Measurements from ENCODE around the gene CASQ1. TPM values are rescaled to one million over a fixed set of nuclear protein-coding genes. Genes with fewer than 3 reads are reported as not detected.

Gene CASQ1
- total RNA-seq, 1 experiment from 2014 or later: not detected

DNA sequence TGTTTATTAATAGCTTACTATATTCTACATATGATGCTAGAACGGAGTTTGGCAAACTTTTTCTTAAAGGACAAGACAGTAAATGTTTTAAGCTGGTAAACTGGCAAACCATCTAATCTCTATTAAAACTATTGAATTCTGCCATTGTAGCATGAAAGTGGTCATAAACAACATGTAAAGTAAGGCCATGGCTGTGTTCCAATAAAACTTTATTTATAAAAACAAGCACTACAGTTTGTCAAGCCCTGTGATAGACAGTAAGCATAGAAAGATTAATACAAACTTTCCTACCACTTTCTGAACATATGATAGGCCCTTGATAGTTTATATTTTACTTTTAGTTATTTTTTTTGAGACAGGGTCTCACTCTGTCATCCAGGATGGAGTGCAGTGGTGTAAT lies 37.2 kb downstream of the CASQ1 start:
- no peak for DNase-seq
- H3K36me3 ChIP-seq: peaks cover 92% of the 10 kb centered on the region

GRCh38 chr1:160228431-160228830 lies 38.1 kb downstream of the CASQ1 start:
- H3K27me3 ChIP-seq: no peaks in the 10 kb centered on the region
- H3K9me3 ChIP-seq: no peaks in the 10 kb centered on the region
- H3K4me3 ChIP-seq: no peak overlapping the region
- H3K36me3 ChIP-seq: peaks cover 90% of the 10 kb centered on the region
- no peak for DNase-seq

More for the DNA sequence above, 37.2 kb downstream of the CASQ1 start:
- H3K4me3 ChIP-seq: no peak overlapping the region
- no peaks in the 10 kb centered on the region for H3K27me3 ChIP-seq
- H3K9me3 ChIP-seq: no peaks in the 10 kb centered on the region

DNA sequence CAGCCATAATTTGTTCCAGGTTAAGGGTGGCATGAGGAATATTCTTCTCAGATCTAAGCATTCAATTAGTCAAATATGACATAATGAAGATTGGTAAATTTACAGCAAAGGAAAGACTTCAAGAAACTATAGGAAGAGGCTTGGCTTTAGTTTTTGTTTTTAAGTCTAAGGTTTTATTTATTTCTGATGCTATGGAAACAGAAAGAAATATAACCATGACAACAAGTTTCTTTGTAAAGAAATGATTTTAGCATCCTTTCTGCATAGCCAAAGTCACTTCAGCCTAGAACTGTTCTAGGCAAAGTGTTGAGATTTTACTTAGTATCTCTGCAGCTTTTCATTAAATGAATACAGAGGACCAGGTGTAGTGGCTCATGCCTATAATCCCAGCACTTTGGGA lies 42.5 kb downstream of the CASQ1 start:
- H3K4me3 ChIP-seq: no peak overlapping the region
- H3K9me3 ChIP-seq: no peaks in the 10 kb centered on the region
- no peaks in the 10 kb centered on the region for H3K27me3 ChIP-seq
- peaks cover 79% of the 10 kb centered on the region for H3K36me3 ChIP-seq
- DNase-seq: no peak

GRCh38 chr1:160236806-160237205 lies 46.4 kb downstream of the CASQ1 start:
- no peaks in the 10 kb centered on the region for H3K9me3 ChIP-seq
- peaks cover 83% of the 10 kb centered on the region for H3K36me3 ChIP-seq
- no peak overlapping the region for H3K4me3 ChIP-seq
- H3K27me3 ChIP-seq: no peaks in the 10 kb centered on the region
- DNase-seq: no peak

DNA sequence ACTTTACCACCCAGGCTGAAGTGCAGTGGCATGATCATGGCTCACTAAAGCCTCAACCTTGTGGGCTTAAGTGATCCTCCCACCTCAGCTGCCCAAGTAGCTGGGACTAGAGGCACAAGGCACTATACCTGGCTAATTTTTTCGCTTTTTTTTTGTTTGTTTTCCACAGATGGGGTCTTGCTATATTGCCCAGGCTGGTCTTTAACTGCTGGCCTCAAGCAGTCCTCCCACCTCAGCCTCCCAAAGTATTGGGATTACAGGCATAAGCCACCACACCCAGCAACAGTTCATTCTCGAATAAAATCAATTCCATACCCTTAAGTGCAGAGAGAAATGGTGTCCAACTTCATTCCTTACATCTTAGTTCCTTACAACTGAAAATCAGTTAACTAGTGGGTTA lies 47.2 kb downstream of the CASQ1 start:
- Histone ChIP-seq H3K4me3 (no peak overlapping the region), H3K27me3 (no peaks in the 10 kb centered on the region), H3K9me3 (no peaks in the 10 kb centered on the region), H3K36me3 (peaks cover 77% of the 10 kb centered on the region)
- no peak for DNase-seq

GRCh38 chr1:160238408-160238807 lies 48.0 kb downstream of the CASQ1 start:
- no peak overlapping the region for H3K4me3 ChIP-seq
- H3K27me3 ChIP-seq: no peaks in the 10 kb centered on the region
- peaks cover 73% of the 10 kb centered on the region for H3K36me3 ChIP-seq
- H3K9me3 ChIP-seq: no peaks in the 10 kb centered on the region
- no peak for DNase-seq

DNA sequence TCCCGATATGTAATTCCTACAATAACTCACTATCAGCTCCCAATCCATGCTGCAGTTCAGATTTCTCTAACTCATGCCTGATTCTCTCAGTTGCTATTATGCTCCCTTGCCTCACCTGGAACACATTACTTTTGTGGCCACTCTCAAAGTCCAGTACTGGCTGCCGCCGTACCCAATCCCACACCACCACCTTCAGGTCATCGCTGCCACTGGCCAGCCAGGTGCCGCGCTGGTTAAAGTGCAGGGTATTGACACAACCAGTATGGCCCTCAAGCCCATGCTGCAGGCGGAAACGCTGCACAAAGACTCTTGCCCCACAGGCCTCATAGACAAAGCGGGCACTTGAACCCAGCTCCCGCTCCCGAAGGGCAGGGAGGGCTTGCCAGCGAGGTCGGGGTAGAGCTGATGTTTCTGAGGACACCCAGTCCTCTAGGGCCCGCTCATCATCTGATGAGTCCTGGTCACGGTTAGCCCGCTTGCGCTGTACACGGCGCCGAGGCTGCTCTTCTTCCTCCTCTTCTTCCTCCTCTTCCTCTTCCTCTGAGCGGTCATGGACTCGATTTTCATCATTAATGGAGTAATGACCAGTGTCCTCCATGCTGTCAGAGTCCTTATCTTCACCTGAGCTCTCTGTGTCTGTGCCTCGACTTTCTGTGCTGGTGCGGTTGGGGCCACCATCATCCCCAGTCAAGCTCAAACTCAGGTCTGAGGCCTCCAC lies 49.4 kb downstream of the CASQ1 start:
- Histone ChIP-seq H3K4me3 (no peak overlapping the region), H3K27me3 (no peaks in the 10 kb centered on the region), H3K36me3 (peaks cover 75% of the 10 kb centered on the region), H3K9me3 (no peaks in the 10 kb centered on the region)
- no peak for DNase-seq

DNA sequence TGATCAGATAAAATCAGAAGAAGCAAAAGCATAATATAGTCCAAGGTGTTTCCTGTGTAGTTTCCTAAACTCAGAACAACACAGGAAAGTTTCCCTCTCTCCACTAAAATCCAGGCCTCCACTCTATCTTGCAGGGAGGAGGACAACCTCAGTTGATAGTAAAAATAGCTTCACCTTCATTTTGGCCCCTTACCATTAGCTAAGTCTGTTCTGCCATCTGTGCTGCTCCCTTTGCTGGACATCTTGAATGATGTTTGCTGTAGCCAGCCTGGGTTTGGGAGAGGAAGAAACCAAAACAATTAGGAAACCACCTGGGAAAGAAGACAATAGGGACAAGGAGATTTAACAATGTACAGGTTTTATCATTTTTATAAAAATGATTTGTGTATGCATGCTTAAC lies 53.4 kb downstream of the CASQ1 start:
- H3K36me3 ChIP-seq: peaks cover 44% of the 10 kb centered on the region
- no peak overlapping the region for H3K4me3 ChIP-seq
- DNase-seq: no peak
- H3K27me3 ChIP-seq: no peaks in the 10 kb centered on the region
- no peaks in the 10 kb centered on the region for H3K9me3 ChIP-seq

GRCh38 chr1:160244209-160244608 lies 53.8 kb downstream of the CASQ1 start:
- H3K4me3 ChIP-seq: no peak overlapping the region
- no peaks in the 10 kb centered on the region for H3K9me3 ChIP-seq
- no peak for DNase-seq
- peaks cover 40% of the 10 kb centered on the region for H3K36me3 ChIP-seq
- H3K27me3 ChIP-seq: no peaks in the 10 kb centered on the region

DNA sequence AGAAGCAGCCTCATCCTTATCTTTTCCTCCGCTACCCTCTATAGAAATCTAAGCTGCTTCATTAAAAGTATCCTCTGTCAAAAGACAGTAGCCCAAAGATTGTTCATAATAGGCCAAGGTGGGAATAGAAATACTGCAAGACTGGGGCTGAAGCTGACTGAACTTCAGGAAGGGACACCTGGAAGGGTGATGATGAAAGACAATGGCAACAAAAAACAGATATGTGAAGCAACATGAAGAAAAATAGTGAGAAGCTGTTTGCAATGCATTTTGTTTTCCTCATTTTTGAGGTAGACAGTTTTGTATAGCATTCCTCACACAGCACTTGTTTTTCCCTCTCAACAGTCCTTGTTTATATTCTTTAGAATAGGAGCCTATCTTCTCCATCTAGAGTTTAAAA lies 55.1 kb downstream of the CASQ1 start:
- Histone ChIP-seq H3K9me3 (no peaks in the 10 kb centered on the region), H3K27me3 (no peaks in the 10 kb centered on the region), H3K4me3 (no peak overlapping the region), H3K36me3 (peaks cover 31% of the 10 kb centered on the region)
- DNase-seq: no peak

DNA sequence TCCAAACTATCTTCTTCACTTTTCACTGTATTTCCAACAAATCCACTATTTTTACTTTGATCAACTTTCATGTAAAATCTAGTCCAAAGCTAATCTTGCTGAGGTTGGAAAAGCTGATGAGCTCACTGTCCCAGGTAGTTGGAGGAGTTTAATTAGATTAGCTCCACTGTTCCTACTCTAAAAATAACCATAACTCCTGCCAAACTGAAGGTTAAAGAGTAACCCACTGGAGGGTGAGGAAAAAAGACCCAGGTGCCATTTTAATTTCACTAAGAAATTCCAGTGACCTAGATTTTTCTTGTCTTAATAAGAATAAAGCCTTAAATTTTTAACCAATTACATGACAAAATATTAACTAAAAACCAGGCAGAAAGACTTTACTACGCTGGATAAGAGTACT lies 56.7 kb downstream of the CASQ1 start:
- no peaks in the 10 kb centered on the region for H3K9me3 ChIP-seq
- H3K27me3 ChIP-seq: no peaks in the 10 kb centered on the region
- H3K4me3 ChIP-seq: no peak overlapping the region
- H3K36me3 ChIP-seq: peaks cover 18% of the 10 kb centered on the region
- no peak for DNase-seq

- H3K27me3 ChIP-seq: no peaks in the 10 kb centered on the region
- no peaks in the 10 kb centered on the region for H3K9me3 ChIP-seq
- H3K36me3 ChIP-seq: peaks cover 16% of the 10 kb centered on the region
- H3K4me3 ChIP-seq: no peak overlapping the region
- DNase-seq: no peak
These were observed 60.6 kb downstream of the CASQ1 start for GRCh38 chr1:160251011-160251410.

Other genes starting within 250 kb of the CASQ1 start
- gene IGSF9, start 245.0 kb upstream of the CASQ1 start, total RNA-seq (2014; rRNA removed; shearing (Covaris generic); ENCODE audit: low replicate concordance): not detected in 2 replicates
- gene SLAMF9, start 236.3 kb upstream of the CASQ1 start, total RNA-seq (2014; rRNA removed; shearing (Covaris generic); ENCODE audit: low replicate concordance): not detected in 2 replicates
- 4.1 and 4.6 TPM in 2 replicates for gene PIGM, start 158.6 kb upstream of the CASQ1 start, total RNA-seq (2014; rRNA removed; shearing (Covaris generic); ENCODE audit: low replicate concordance)
- gene KCNJ10, start 120.4 kb upstream of the CASQ1 start, total RNA-seq (2014; rRNA removed; shearing (Covaris generic); ENCODE audit: low replicate concordance): not detected in 2 replicates
- gene KCNJ9, start 109.0 kb upstream of the CASQ1 start, total RNA-seq (2014; rRNA removed; shearing (Covaris generic); ENCODE audit: low replicate concordance): not detected in 2 replicates
- 18.0 and 20.2 TPM in 2 replicates for gene IGSF8, start 92.0 kb upstream of the CASQ1 start, total RNA-seq (2014; rRNA removed; shearing (Covaris generic); ENCODE audit: low replicate concordance)
- not detected in 2 replicates for gene ATP1A2, start 74.8 kb upstream of the CASQ1 start, total RNA-seq (2014; rRNA removed; shearing (Covaris generic); ENCODE audit: low replicate concordance)
- gene ATP1A4, start 39.0 kb upstream of the CASQ1 start, total RNA-seq (2014; rRNA removed; shearing (Covaris generic); ENCODE audit: low replicate concordance): not detected in 2 replicates
- 243 and 355 TPM in 2 replicates for gene PEA15, start 14.8 kb downstream of the CASQ1 start, total RNA-seq (2014; rRNA removed; shearing (Covaris generic); ENCODE audit: low replicate concordance)
- gene DCAF8, start 72.0 kb downstream of the CASQ1 start, total RNA-seq (2014; rRNA removed; shearing (Covaris generic); ENCODE audit: low replicate concordance): 46.3 and 71.9 TPM in 2 replicates
- 23.7 and 27.2 TPM in 2 replicates for gene PEX19, start 94.6 kb downstream of the CASQ1 start, total RNA-seq (2014; rRNA removed; shearing (Covaris generic); ENCODE audit: low replicate concordance)
- gene COPA, start 152.7 kb downstream of the CASQ1 start, total RNA-seq (2014; rRNA removed; shearing (Covaris generic); ENCODE audit: low replicate concordance): 144 and 206 TPM in 2 replicates
- 31.5 and 50.6 TPM in 2 replicates for gene NCSTN, start 152.8 kb downstream of the CASQ1 start, total RNA-seq (2014; rRNA removed; shearing (Covaris generic); ENCODE audit: low replicate concordance)
- not detected in 2 replicates for gene NHLH1, start 176.5 kb downstream of the CASQ1 start, total RNA-seq (2014; rRNA removed; shearing (Covaris generic); ENCODE audit: low replicate concordance)
- not detected in 2 replicates for gene VANGL2, start 210.0 kb downstream of the CASQ1 start, total RNA-seq (2014; rRNA removed; shearing (Covaris generic); ENCODE audit: low replicate concordance)